Lower leg skin (tissue), 3 donors: ENCODE measurements around the gene DEPDC7.

Experiments used
- CTCF ChIP-seq, 3 donors: fragments of 450-650 bp; IDR thresholded peaks; one replicate each; pipeline ENCODE4 v1.5.1; 2016; ENCODE audit warnings: antibody characterized with exemption in 3 of 3, mild to moderate bottlenecking in 3 of 3, moderate library complexity in 2 of 3
- POLR2A ChIP-seq, 2 donors: fragments of 450-650 bp; IDR thresholded peaks; one replicate each; pipeline ENCODE4 v1.6.1; 2016 to 2017; ENCODE audit warnings: antibody characterized with exemption in 2 of 2, mild to moderate bottlenecking in 1 of 2, moderate library complexity in 1 of 2

- TF ChIP-seq CTCF (IDR thresholded peaks at IDR 0.05) (no peak), POLR2A (IDR thresholded peaks at IDR 0.05) (no peak)
Observed at GRCh38 chr11:33063326-33063881, 47.7 kb downstream of the DEPDC7 start.
